Endodermal cell (in vitro differentiated cells): ENCODE measurements around the gene COPB1. TPM values are rescaled to one million over a fixed set of nuclear protein-coding genes. Genes with fewer than 3 reads are reported as not detected.

ENCODE experiments used
- DNase-seq: peaks from one replicate; pipeline ENCODE4 v3.0.0-alpha.2; 2017
- H3K27ac ChIP-seq: 2 replicates; pipeline ENCODE4 v1.5.1; 2013; ENCODE audit warnings: mild to moderate bottlenecking, low read depth, low read length, moderate library complexity
- H3K27me3 ChIP-seq: 2 replicates; pipeline ENCODE4 v1.6.1; 2013; ENCODE audit warnings: mild to moderate bottlenecking, low read length, moderate library complexity; ENCODE audit not compliant: insufficient read depth, control insufficient read depth, poor library complexity, severe bottlenecking
- H3K36me3 ChIP-seq: 2 replicates; pipeline ENCODE4 v1.7.0; 2013; ENCODE audit warnings: mild to moderate bottlenecking, low read length, moderate library complexity; ENCODE audit not compliant: control insufficient read depth, insufficient read depth
- H3K4me1 ChIP-seq: one replicate; pipeline ENCODE4 v1.7.0; 2013; ENCODE audit warnings: low read length; ENCODE audit not compliant: control insufficient read depth, insufficient read depth
- H3K4me3 ChIP-seq: 2 replicates; pipeline ENCODE4 v1.5.1; 2013; ENCODE audit warnings: mild to moderate bottlenecking, low read length, moderate library complexity
- H3K9ac ChIP-seq: 2 replicates; pipeline ENCODE4 v1.6.1; 2013; ENCODE audit warnings: mild to moderate bottlenecking, low read length, moderate library complexity; ENCODE audit not compliant: poor library complexity, severe bottlenecking; ENCODE audit errors: extremely low read depth
- H3K9me3 ChIP-seq: 2 replicates; pipeline ENCODE4 v1.6.1; 2013; ENCODE audit warnings: mild to moderate bottlenecking, low read length, moderate library complexity; ENCODE audit not compliant: control insufficient read depth
- H3K27ac Mint-ChIP-seq: 2 replicates; pipeline ENCODE4 v1.8.0; 2020; ENCODE audit warnings: mixed read lengths
- H3K27me3 Mint-ChIP-seq: 2 replicates; pipeline ENCODE4 v1.8.0; 2021; ENCODE audit warnings: mild to moderate bottlenecking, mixed read lengths; ENCODE audit not compliant: insufficient read depth
- H3K36me3 Mint-ChIP-seq: 2 replicates; pipeline ENCODE4 v1.8.0; 2020; ENCODE audit warnings: low read depth, mixed read lengths
- H3K4me1 Mint-ChIP-seq: 2 replicates; pipeline ENCODE4 v1.8.0; 2020; ENCODE audit warnings: mixed read lengths
- H3K4me3 Mint-ChIP-seq: 2 replicates; pipeline ENCODE4 v1.8.0; 2020; ENCODE audit warnings: mild to moderate bottlenecking, moderate library complexity, mixed read lengths
- H3K9me3 Mint-ChIP-seq: 2 replicates; pipeline ENCODE4 v1.8.0; 2020; ENCODE audit warnings: mild to moderate bottlenecking, mixed read lengths
- WGBS, 2 experiments: methylation state at CpG; one replicate each; pipeline versions ENCODE4 v1.1.5 to v1.1.7; 2013; ENCODE audit warnings: missing lambda C conversion rate in 2 of 2, mixed read lengths in 1 of 2; ENCODE audit not compliant: insufficient coverage in 1 of 2, insufficient read length in 1 of 2; 5-methylcytosine and 5-hydroxymethylcytosine counted together
- total RNA-seq, 2 donors: library from RNA; stranded (reverse); fragmentation: NEBNext Ultra II Directional in 1 of 2; extraction: Animal tissue kit (Norgen Biotek cat#: 25700) in 1 of 2; gene quantifications; 2 replicates in 1 of 2; 3 replicates in 1 of 2; pipeline ENCODE4 v1.2.1, GENCODE V29; 2021
- TF ChIP-seq, protein P1 (sequence below): fragments of 200-600 bp; sonication (generic); conservative IDR thresholded peaks from 2 replicates; pipeline ENCODE4 v1.5.0; 2021; ENCODE audit warnings: antibody characterized with exemption, mild to moderate bottlenecking

The COPB1 gene
- total RNA-seq, 2 donors from 2014 or later = 91.3 to 116 TPM

DNA sequence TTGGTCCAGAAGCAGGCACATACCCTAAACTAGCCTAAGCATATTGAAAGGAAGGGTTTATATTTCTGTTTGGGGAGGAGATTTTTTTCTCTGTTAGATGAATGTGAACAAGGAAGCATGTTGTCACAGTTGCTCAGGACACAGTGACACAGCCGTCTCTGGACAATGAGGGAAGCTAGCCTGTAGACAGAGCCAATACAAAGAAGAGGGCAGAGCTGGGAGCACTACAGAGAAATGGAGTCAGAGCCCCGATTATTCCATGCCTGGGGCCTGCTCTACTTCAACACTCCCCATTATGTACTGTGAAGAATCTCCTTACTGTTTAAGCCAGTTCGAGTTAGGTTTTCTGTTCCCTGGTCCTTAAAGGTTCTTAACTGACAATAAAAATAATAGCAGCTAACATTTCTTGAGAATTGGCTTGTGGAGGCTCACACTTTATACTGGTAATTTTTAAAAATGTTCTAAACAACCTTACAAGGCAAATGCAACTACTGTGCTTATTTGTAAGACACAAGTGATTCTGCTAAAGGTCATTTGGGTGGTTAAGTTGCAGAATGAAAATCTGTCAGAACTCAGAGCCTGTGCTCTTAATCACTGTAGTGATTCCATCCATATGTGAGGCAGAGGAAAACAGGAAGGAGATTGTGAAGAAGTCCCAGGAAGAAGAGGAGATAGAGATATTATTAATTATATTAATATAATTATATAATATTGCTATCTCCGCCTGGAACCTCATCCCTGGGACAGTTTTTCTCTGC is 81.8 kb downstream of the COPB1 start:
- Histone ChIP-seq H3K27me3 (no peaks in the 10 kb centered on the region), H3K4me3 (no peak overlapping the region), H3K4me1 (peaks cover 3% of the 10 kb centered on the region), H3K27ac (peak overlapping the region; percentile 44), H3K9me3 (no peaks in the 10 kb centered on the region), H3K36me3 (no peaks in the 10 kb centered on the region), H3K9ac (no peak overlapping the region)
- 86 to 93% methylated on average over 3 to 4 of the region's 4 CpGs for WGBS, 2 experiments
- H3K27ac Mint-ChIP-seq = no peak overlapping the region
- no peaks in the 10 kb centered on the region for H3K27me3 Mint-ChIP-seq
- no peaks in the 10 kb centered on the region for H3K36me3 Mint-ChIP-seq
- H3K4me1 Mint-ChIP-seq = peaks cover 13% of the 10 kb centered on the region
- H3K4me3 Mint-ChIP-seq = no peak overlapping the region
- no peaks in the 10 kb centered on the region for H3K9me3 Mint-ChIP-seq
- no peak for DNase-seq
- TF ChIP-seq, protein P1, sequence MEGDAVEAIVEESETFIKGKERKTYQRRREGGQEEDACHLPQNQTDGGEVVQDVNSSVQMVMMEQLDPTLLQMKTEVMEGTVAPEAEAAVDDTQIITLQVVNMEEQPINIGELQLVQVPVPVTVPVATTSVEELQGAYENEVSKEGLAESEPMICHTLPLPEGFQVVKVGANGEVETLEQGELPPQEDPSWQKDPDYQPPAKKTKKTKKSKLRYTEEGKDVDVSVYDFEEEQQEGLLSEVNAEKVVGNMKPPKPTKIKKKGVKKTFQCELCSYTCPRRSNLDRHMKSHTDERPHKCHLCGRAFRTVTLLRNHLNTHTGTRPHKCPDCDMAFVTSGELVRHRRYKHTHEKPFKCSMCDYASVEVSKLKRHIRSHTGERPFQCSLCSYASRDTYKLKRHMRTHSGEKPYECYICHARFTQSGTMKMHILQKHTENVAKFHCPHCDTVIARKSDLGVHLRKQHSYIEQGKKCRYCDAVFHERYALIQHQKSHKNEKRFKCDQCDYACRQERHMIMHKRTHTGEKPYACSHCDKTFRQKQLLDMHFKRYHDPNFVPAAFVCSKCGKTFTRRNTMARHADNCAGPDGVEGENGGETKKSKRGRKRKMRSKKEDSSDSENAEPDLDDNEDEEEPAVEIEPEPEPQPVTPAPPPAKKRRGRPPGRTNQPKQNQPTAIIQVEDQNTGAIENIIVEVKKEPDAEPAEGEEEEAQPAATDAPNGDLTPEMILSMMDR = no peak

DNA sequence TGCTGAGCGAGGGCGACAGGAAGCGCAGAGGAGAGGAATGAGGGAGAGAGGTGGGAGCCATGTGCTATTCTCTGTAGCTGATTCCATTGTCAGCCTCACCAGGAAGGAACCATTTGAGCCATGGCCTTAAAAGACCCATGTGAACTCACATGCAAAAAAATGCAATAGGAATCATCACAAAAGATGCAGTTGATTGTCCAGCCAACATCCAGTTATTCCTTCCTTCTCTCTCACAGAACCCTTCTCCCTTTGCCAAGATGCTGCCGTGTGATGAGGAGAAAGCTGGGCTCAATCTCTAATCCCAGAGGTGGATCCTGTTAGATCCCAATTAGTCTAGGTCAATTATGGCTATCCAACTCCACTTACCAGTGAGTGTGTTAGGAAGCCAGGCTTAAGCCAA is 82.4 kb downstream of the COPB1 start:
- TF ChIP-seq, protein P1 = no peak
- H3K36me3 Mint-ChIP-seq = no peaks in the 10 kb centered on the region
- Histone ChIP-seq H3K27me3 (no peaks in the 10 kb centered on the region), H3K27ac (no peak overlapping the region), H3K4me3 (no peak overlapping the region), H3K4me1 (peaks cover 3% of the 10 kb centered on the region), H3K36me3 (no peaks in the 10 kb centered on the region), H3K9me3 (no peaks in the 10 kb centered on the region), H3K9ac (no peak overlapping the region)
- 90 to 96% methylated on average over 4 of the region's 4 CpGs for WGBS, 2 experiments
- H3K27me3 Mint-ChIP-seq = no peaks in the 10 kb centered on the region
- peaks cover 17% of the 10 kb centered on the region for H3K4me1 Mint-ChIP-seq
- no peaks in the 10 kb centered on the region for H3K9me3 Mint-ChIP-seq
- no peak overlapping the region for H3K4me3 Mint-ChIP-seq
- no peak for DNase-seq
- H3K27ac Mint-ChIP-seq = no peak overlapping the region

DNA sequence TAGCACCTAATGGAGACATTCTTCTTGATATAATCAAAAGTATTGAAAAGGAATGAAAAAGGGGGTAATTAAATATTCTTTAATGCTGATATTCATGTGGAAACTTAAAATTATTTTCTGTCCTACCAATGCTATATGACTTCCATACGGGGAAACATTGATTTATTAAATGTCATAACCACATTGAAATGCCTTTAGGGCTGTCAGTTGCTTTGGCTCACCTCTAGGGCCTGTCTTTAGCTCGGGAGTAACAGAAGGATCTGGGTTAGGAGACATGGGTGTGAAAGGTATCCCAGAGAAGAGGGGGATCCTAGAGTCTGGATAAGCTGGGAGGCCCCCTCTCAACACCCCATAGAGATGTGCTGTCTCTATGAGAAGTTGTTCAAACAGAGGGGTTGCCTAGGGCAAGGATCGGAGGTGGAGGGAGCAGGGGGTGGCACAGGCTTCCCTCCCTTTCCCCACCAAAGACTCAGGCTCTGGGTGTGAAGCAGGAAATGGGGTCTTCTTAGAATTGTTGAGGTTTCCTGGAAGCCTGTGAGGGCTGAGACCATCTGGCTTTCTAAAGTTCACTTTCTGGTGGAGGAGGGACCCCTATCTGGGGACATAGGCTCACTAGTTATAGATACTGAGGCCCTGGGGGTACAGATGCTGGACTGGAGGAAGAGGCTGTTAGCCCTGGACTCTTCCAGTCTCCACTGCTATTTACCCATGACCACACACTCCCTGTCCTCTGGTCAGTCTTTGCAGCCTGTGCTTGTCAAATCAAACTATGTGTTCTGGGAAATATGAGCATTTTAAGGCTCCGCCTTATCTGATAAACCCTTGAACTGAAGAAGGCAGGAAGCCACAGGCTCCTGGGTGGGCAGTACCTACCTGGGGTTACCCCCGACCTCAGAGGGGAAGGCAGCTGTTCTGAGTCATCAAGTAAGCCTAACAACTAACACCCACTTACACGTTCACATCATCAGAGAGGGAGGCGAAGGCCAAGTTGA is 84.8 kb downstream of the COPB1 start:
- Mint-ChIP-seq H3K9me3 (no peaks in the 10 kb centered on the region), H3K4me1 (peaks cover 33% of the 10 kb centered on the region), H3K36me3 (no peaks in the 10 kb centered on the region), H3K4me3 (no peak overlapping the region), H3K27me3 (no peaks in the 10 kb centered on the region), H3K27ac (peak overlapping the region; percentile 74)
- no peak overlapping the region for H3K4me3 ChIP-seq
- H3K4me1 ChIP-seq = peaks cover 7% of the 10 kb centered on the region
- DNase-seq = peak; percentile 51
- TF ChIP-seq, protein P1 = peak; percentile 70
- no peaks in the 10 kb centered on the region for H3K9me3 ChIP-seq
- no peak overlapping the region for H3K9ac ChIP-seq
- 73 to 93% methylated on average over 2 to 7 of the region's 7 CpGs for WGBS, 2 experiments
- H3K27ac ChIP-seq = no peak overlapping the region
- H3K36me3 ChIP-seq = no peaks in the 10 kb centered on the region
- H3K27me3 ChIP-seq = no peaks in the 10 kb centered on the region
